ENCODE measurements around the gene C20orf96.

C20orf96 gene

GRCh38 chr20:289693-290083 lies 862 bp downstream of the C20orf96 start:
- Histone ChIP-seq H3K27me3 (replicated peaks) (no peaks in the 10 kb centered on the region), H3K4me3 (ENCODE audit: low read depth, low read length) (peak overlapping the region; percentile 89), H3K36me3 (replicated peaks) (no peaks in the 10 kb centered on the region), H3K27ac (no peak overlapping the region)
- in situ Hi-C loops (cut with HindIII; ENCODE audit: low pct_ligation_motif_present, low sequenced_read_pairs) = no loop called here
- DNase-seq = no peak
- TF ChIP-seq CTCF (IDR thresholded peaks at IDR 0.05; ENCODE audit: low read depth, low read length, missing control alignments) = no peak

- H3K36me3 ChIP-seq (replicated peaks) = no peaks in the 10 kb centered on the region
- no peak for TF ChIP-seq CTCF (IDR thresholded peaks at IDR 0.05; ENCODE audit: low read depth, low read length, missing control alignments)
- in situ Hi-C loops (cut with HindIII; ENCODE audit: low pct_ligation_motif_present, low sequenced_read_pairs) = no loop called here
- H3K4me3 ChIP-seq (ENCODE audit: low read depth, low read length) = peak overlapping the region; percentile 89
- no peaks in the 10 kb centered on the region for H3K27me3 ChIP-seq (replicated peaks)
- H3K27ac ChIP-seq = no peak overlapping the region
- DNase-seq = no peak
Measured at GRCh38 chr20:288956-289692, 1.4 kb downstream of the C20orf96 start.

- in situ Hi-C loops (cut with HindIII; ENCODE audit: low pct_ligation_motif_present, low sequenced_read_pairs) = no loop called here
- no peak for DNase-seq
- Histone ChIP-seq H3K36me3 (replicated peaks) (no peaks in the 10 kb centered on the region), H3K27me3 (replicated peaks) (no peaks in the 10 kb centered on the region), H3K4me3 (ENCODE audit: low read depth, low read length) (no peak overlapping the region), H3K27ac (no peak overlapping the region)
- TF ChIP-seq CTCF (IDR thresholded peaks at IDR 0.05; ENCODE audit: low read depth, low read length, missing control alignments) = no peak
Measured at GRCh38 chr20:286508-286907, 4.0 kb downstream of the C20orf96 start.

DNA sequence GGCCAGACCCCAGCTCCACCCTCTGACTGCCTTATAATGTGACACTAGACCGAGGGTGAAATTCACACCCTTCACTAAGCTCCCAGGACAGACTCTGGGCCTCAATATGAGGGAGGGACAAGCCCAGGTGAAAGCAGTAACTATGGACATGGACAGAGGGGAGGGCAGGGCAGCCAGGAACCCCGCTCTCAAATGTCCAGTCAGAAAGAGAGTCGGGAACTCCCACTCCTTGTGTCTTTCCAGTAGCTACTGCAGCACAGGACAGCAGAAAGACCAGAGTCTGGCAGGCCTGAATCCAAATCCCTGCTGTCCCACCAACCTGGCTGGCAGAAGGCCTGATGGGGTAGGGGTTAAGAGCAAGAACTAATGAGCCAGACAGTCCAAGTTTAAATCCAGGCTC lies 6.4 kb downstream of the C20orf96 start:
- Histone ChIP-seq H3K27me3 (replicated peaks) (no peaks in the 10 kb centered on the region), H3K4me3 (ENCODE audit: low read depth, low read length) (no peak overlapping the region), H3K27ac (no peak overlapping the region), H3K36me3 (replicated peaks) (no peaks in the 10 kb centered on the region)
- no peak for DNase-seq
- no peak for TF ChIP-seq CTCF (IDR thresholded peaks at IDR 0.05; ENCODE audit: low read depth, low read length, missing control alignments)
- in situ Hi-C loops (cut with HindIII; ENCODE audit: low pct_ligation_motif_present, low sequenced_read_pairs) = no loop called here

GRCh38 chr20:278607-279571 lies 11.7 kb downstream of the C20orf96 start:
- H3K4me3 ChIP-seq (ENCODE audit: low read depth, low read length) = peak overlapping the region; percentile 22
- H3K27me3 ChIP-seq (replicated peaks) = no peaks in the 10 kb centered on the region
- DNase-seq = no peak
- H3K36me3 ChIP-seq (replicated peaks) = peaks cover 8% of the 10 kb centered on the region
- TF ChIP-seq CTCF (IDR thresholded peaks at IDR 0.05; ENCODE audit: low read depth, low read length, missing control alignments) = peak; percentile 10
- no peak overlapping the region for H3K27ac ChIP-seq
- in situ Hi-C loops (cut with HindIII; ENCODE audit: low pct_ligation_motif_present, low sequenced_read_pairs) = no loop called here
